Right renal pelvis (tissue), 4 donors: ENCODE data around the gene ZBED5. TPM values are rescaled to one million over a fixed set of nuclear protein-coding genes. Genes with fewer than 3 reads are reported as not detected.

Source experiments
- polyA plus RNA-seq, 4 donors: library from polyadenylated mRNA; unstranded; fragments of 120-200 nt; gene quantifications; one replicate each; pipeline ENCODE4 v1.2.1, GENCODE V29; 2013; ENCODE audit not compliant: insufficient read length in 4 of 4

Gene ZBED5
- polyA plus RNA-seq, 4 donors = 99.6 to 122 (median 119) TPM

Other genes with a start within 250 kb of the ZBED5 start
- gene IRAG1, start 164.3 kb downstream of the ZBED5 start, polyA plus RNA-seq = 10 to 100 TPM in 1 of 4 donors, 1 to 10 TPM in 3; 8.7 to 12.9 (median 9.7) TPM
- 10 to 100 TPM; 59.1 to 73.0 (median 68.0) TPM for gene CTR9, start 106.8 kb downstream of the ZBED5 start, polyA plus RNA-seq
- 100 to 1,000 TPM; 796 to 936 (median 910) TPM for gene EIF4G2, start 49.1 kb downstream of the ZBED5 start, polyA plus RNA-seq